H9 (cell line): ENCODE results near the gene UPP1. TPM values are rescaled to one million over a fixed set of nuclear protein-coding genes. Genes with fewer than 3 reads are reported as not detected.
A peak's percentile ranks its signal among the peaks of the same experiment; 100 is the strongest.

Experiments used
- DNase-seq: peaks from one replicate; pipeline ENCODE4 v3.0.0-alpha.2; 2017
- H2AFZ ChIP-seq: one replicate; pipeline ENCODE4 v1.6.1; 2013; ENCODE audit warnings: mild to moderate bottlenecking, low read length, control low read depth, moderate library complexity
- H2AK5ac ChIP-seq: 2 replicates; pipeline ENCODE4 v1.6.1; 2013; ENCODE audit warnings: low read length, control low read depth, mixed read lengths; ENCODE audit not compliant: insufficient read length
- H2BK120ac ChIP-seq: one replicate; pipeline ENCODE4 v1.6.1; 2013; ENCODE audit warnings: low read depth, mild to moderate bottlenecking, low read length, control low read depth, inconsistent platforms; ENCODE audit not compliant: poor library complexity, severe bottlenecking
- H2BK12ac ChIP-seq: 2 replicates; pipeline ENCODE4 v1.6.1; 2013; ENCODE audit warnings: low read length, control low read depth, mixed read lengths, low read depth; ENCODE audit not compliant: insufficient read length
- H2BK15ac ChIP-seq: 2 replicates; pipeline ENCODE4 v1.6.1; 2013; ENCODE audit warnings: low read depth, low read length, control low read depth
- H2BK20ac ChIP-seq: one replicate; pipeline ENCODE4 v1.6.1; 2013; ENCODE audit warnings: low read depth, mild to moderate bottlenecking, low read length, control low read depth, inconsistent platforms; ENCODE audit not compliant: poor library complexity, severe bottlenecking
- H2BK5ac ChIP-seq: 2 replicates; pipeline ENCODE4 v1.6.1; 2013; ENCODE audit warnings: low read length, control low read depth, mixed read lengths; ENCODE audit not compliant: insufficient read length
- H3K14ac ChIP-seq: 2 replicates; pipeline ENCODE4 v1.6.1; 2013; ENCODE audit warnings: low read length, control low read depth; ENCODE audit not compliant: insufficient read depth
- H3K18ac ChIP-seq: 2 replicates; pipeline ENCODE4 v1.6.1; 2013; ENCODE audit warnings: low read depth, mild to moderate bottlenecking, mixed read lengths, low read length, control low read depth; ENCODE audit not compliant: insufficient read length
- H3K23ac ChIP-seq: 2 replicates; pipeline ENCODE4 v1.6.1; 2013; ENCODE audit warnings: low read length, control low read depth, mixed read lengths, low read depth; ENCODE audit not compliant: insufficient read length
- H3K23me2 ChIP-seq: 2 replicates; pipeline ENCODE4 v1.6.1; 2013; ENCODE audit warnings: low read depth, mild to moderate bottlenecking, mixed read lengths, low read length, control low read depth; ENCODE audit not compliant: insufficient read length, poor library complexity, severe bottlenecking
- H3K27ac ChIP-seq: 2 replicates; pipeline ENCODE4 v1.5.1; 2013; ENCODE audit warnings: low read length, control low read depth, mixed read lengths, low read depth; ENCODE audit not compliant: insufficient read length
- H3K27me3 ChIP-seq: 2 replicates; pipeline ENCODE4 v1.6.1; 2013; ENCODE audit warnings: low read length, control low read depth, inconsistent platforms; ENCODE audit not compliant: insufficient read depth
- H3K4ac ChIP-seq: 2 replicates; pipeline ENCODE4 v1.6.1; 2013; ENCODE audit warnings: low read depth, mild to moderate bottlenecking, control low read depth, inconsistent platforms, low read length, moderate library complexity
- H3K4me1 ChIP-seq: 2 replicates; pipeline ENCODE4 v1.6.1; 2013; ENCODE audit warnings: low read length, control low read depth, inconsistent platforms; ENCODE audit not compliant: insufficient read depth
- H3K4me2 ChIP-seq: 2 replicates; pipeline ENCODE4 v1.6.1; 2013; ENCODE audit warnings: low read length, control low read depth, mixed read lengths; ENCODE audit not compliant: insufficient read length, insufficient read depth
- H3K56ac ChIP-seq: 2 replicates; pipeline ENCODE4 v1.6.1; 2013; ENCODE audit warnings: low read depth, mild to moderate bottlenecking, mixed read lengths, low read length, control low read depth; ENCODE audit not compliant: insufficient read length
- H3K79me1 ChIP-seq: 2 replicates; pipeline ENCODE4 v1.6.1; 2013; ENCODE audit warnings: low read depth, mild to moderate bottlenecking, moderate library complexity, low read length, control low read depth, inconsistent platforms; ENCODE audit not compliant: insufficient read depth, poor library complexity, severe bottlenecking
- H3K79me2 ChIP-seq: 2 replicates; pipeline ENCODE4 v1.6.1; 2013; ENCODE audit warnings: low read length, control low read depth, inconsistent platforms; ENCODE audit not compliant: insufficient read depth
- H3K9ac ChIP-seq: 2 replicates; pipeline ENCODE4 v1.6.1; 2013; ENCODE audit warnings: low read length, control low read depth, mixed read lengths; ENCODE audit not compliant: insufficient read length; ENCODE audit errors: extremely low read depth
- H3K9me3 ChIP-seq: one replicate; pipeline ENCODE4 v1.6.1; 2013; ENCODE audit warnings: low read depth, low read length, inconsistent platforms; ENCODE audit not compliant: control insufficient read depth
- H3T11ph ChIP-seq: one replicate; pipeline ENCODE4 v1.6.1; 2013; ENCODE audit warnings: mild to moderate bottlenecking, low read length, control low read depth, inconsistent platforms
- H4K20me1 ChIP-seq: one replicate; pipeline ENCODE4 v1.6.1; 2013; ENCODE audit not compliant: control insufficient read depth, insufficient read length, insufficient read depth
- H4K5ac ChIP-seq: 2 replicates; pipeline ENCODE4 v1.6.1; 2013; ENCODE audit warnings: low read depth, mild to moderate bottlenecking, mixed read lengths, low read length, control low read depth; ENCODE audit not compliant: insufficient read length
- H4K8ac ChIP-seq: replicated peaks from 2 replicates; pipeline ENCODE4 v1.6.1; 2013; ENCODE audit warnings: low read length, control low read depth, mixed read lengths, low read depth; ENCODE audit not compliant: insufficient read length
- H4K91ac ChIP-seq: 2 replicates; pipeline ENCODE4 v1.6.1; 2013; ENCODE audit warnings: low read depth, mild to moderate bottlenecking, moderate library complexity, mixed read lengths, low read length, control low read depth; ENCODE audit not compliant: insufficient read length
- H3K27ac Mint-ChIP-seq, 3 experiments: 2 replicates in 2 of 3; 3 replicates in 1 of 3; pipeline ENCODE4 v1.8.0; 2020 to 2021; ENCODE audit warnings: mixed read lengths in 3 of 3, mild to moderate bottlenecking in 1 of 3, moderate library complexity in 1 of 3
- H3K27me3 Mint-ChIP-seq: 2 replicates; pipeline ENCODE4 v1.8.0; 2021; ENCODE audit warnings: low read depth, mild to moderate bottlenecking, moderate library complexity, mixed read lengths
- H3K36me3 Mint-ChIP-seq, 3 experiments: 2 replicates in 2 of 3; 3 replicates in 1 of 3; pipeline ENCODE4 v1.8.0; 2020 to 2021; ENCODE audit warnings: low read depth in 3 of 3, mixed read lengths in 3 of 3; ENCODE audit not compliant: insufficient read depth in 1 of 3
- H3K4me1 Mint-ChIP-seq, 2 experiments: 2 replicates each; pipeline ENCODE4 v1.8.0; 2020; ENCODE audit warnings: mixed read lengths in 2 of 2
- H3K4me3 Mint-ChIP-seq, 2 experiments: 2 replicates in 1 of 2; 3 replicates in 1 of 2; pipeline ENCODE4 v1.8.0; 2020 to 2021; ENCODE audit warnings: mild to moderate bottlenecking in 2 of 2, mixed read lengths in 2 of 2, moderate library complexity in 1 of 2
- H3K9me3 Mint-ChIP-seq, 2 experiments: 2 replicates in 1 of 2; 3 replicates in 1 of 2; pipeline ENCODE4 v1.8.0; 2020; ENCODE audit warnings: mild to moderate bottlenecking in 2 of 2, mixed read lengths in 2 of 2, moderate library complexity in 1 of 2
- WGBS: extraction: QIAGEN DNeasy Blood & Tissue Kit; methylation state at CpG from one replicate; pipeline ENCODE4 v1.1.7; 2013; ENCODE audit warnings: missing lambda C conversion rate, low lambda C conversion rate, mixed read lengths; ENCODE audit not compliant: insufficient read length; ENCODE audit errors: extremely low coverage; 5-methylcytosine and 5-hydroxymethylcytosine counted together
- total RNA-seq: library from RNA; stranded (reverse); gene quantifications from 2 replicates; pipeline ENCODE4 v1.2.1, GENCODE V29; 2021
- TF ChIP-seq, protein P1 (sequence below): fragments of 200-600 bp; sonication (generic); conservative IDR thresholded peaks from 3 replicates; pipeline ENCODE4 v1.8.0; 2021; ENCODE audit warnings: antibody characterized with exemption, mild to moderate bottlenecking

Gene UPP1
- total RNA-seq, 1 experiment from 2014 or later: 34.2 TPM

GRCh38 chr7:48101968-48102367 lies 12.9 kb downstream of the UPP1 start:
- H2AK5ac ChIP-seq: no peak overlapping the region
- no peak overlapping the region for H3K4me2 ChIP-seq
- DNase-seq: no peak
- no peak overlapping the region for H2AFZ ChIP-seq
- no peak overlapping the region for H3K23ac ChIP-seq
- no peaks in the 10 kb centered on the region for H4K20me1 ChIP-seq
- H3K4ac ChIP-seq: no peak overlapping the region
- H3K79me1 ChIP-seq: no peaks in the 10 kb centered on the region
- no peaks in the 10 kb centered on the region for H3K27me3 ChIP-seq
- H4K91ac ChIP-seq: no peak overlapping the region
- no peak overlapping the region for H2BK120ac ChIP-seq
- no peak overlapping the region for H3K56ac ChIP-seq
- WGBS: no CpG with 5 or more reads among the region's 4 CpGs
- H4K5ac ChIP-seq: no peak overlapping the region
- H3K27ac Mint-ChIP-seq: no peak overlapping the region; a peak in 1 of 7 replicates
- H2BK15ac ChIP-seq: no peak overlapping the region
- no peaks in the 10 kb centered on the region for H3K23me2 ChIP-seq
- H4K8ac ChIP-seq: no peak overlapping the region
- H3K79me2 ChIP-seq: no peaks in the 10 kb centered on the region
- H3K36me3 Mint-ChIP-seq: peaks cover 40 to 76% (median 73%) of the 10 kb centered on the region in 3 experiments; a peak in 6 of 7 replicates
- 0 out of 2 replicates have a peak overlapping the region, but pooled peaks have one; percentile 30 for H3K14ac ChIP-seq
- H3K9me3 Mint-ChIP-seq: no peaks in the 10 kb centered on the region
- no peaks in the 10 kb centered on the region for H3K4me1 ChIP-seq
- no peak overlapping the region for H3K9ac ChIP-seq
- no peaks in the 10 kb centered on the region for H3K4me1 Mint-ChIP-seq
- no peak overlapping the region for H3T11ph ChIP-seq
- no peak overlapping the region for H2BK5ac ChIP-seq
- no peak overlapping the region for H3K27ac ChIP-seq
- H3K18ac ChIP-seq: no peak overlapping the region
- no peak overlapping the region for H3K4me3 Mint-ChIP-seq
- TF ChIP-seq, protein P1, sequence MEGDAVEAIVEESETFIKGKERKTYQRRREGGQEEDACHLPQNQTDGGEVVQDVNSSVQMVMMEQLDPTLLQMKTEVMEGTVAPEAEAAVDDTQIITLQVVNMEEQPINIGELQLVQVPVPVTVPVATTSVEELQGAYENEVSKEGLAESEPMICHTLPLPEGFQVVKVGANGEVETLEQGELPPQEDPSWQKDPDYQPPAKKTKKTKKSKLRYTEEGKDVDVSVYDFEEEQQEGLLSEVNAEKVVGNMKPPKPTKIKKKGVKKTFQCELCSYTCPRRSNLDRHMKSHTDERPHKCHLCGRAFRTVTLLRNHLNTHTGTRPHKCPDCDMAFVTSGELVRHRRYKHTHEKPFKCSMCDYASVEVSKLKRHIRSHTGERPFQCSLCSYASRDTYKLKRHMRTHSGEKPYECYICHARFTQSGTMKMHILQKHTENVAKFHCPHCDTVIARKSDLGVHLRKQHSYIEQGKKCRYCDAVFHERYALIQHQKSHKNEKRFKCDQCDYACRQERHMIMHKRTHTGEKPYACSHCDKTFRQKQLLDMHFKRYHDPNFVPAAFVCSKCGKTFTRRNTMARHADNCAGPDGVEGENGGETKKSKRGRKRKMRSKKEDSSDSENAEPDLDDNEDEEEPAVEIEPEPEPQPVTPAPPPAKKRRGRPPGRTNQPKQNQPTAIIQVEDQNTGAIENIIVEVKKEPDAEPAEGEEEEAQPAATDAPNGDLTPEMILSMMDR: peak; percentile 67; the same call in 2 of the 3 replicates
- no peaks in the 10 kb centered on the region for H3K9me3 ChIP-seq
- H2BK12ac ChIP-seq: no peak overlapping the region
- H3K27me3 Mint-ChIP-seq: no peaks in the 10 kb centered on the region
- H2BK20ac ChIP-seq: no peak overlapping the region
